IMR-90 (cell line): Measurements from ENCODE around the gene HASPIN. TPM values are rescaled to one million over a fixed set of nuclear protein-coding genes. Genes with fewer than 3 reads are reported as not detected.

ENCODE experiments used
- ATAC-seq: fragments of 200-7000 bp; cut with Tn5 transposase; 2 replicates; pipeline ENCODE4 v1.9.1; 2020; ENCODE audit warnings: low read depth, mild to moderate bottlenecking, moderate library complexity
- BruUV-seq: library from RNA; stranded (reverse); fragments of 400-500 nt; replicated peaks from 2 replicates; lab custom pipeline; 2021; lab: Mats Ljungman, UMichigan
- CTCF ChIA-PET: fragments of 300-600 bp; formaldehyde crosslinking; extraction: SDS; loops from one replicate; lab custom pipeline; 2021; ENCODE audit warnings: antibody characterized with exemption; lab: Yijun Ruan, JAX
- POLR2A ChIA-PET: fragments of 300-600 bp; sonication (Branson Sonifier 250); formaldehyde crosslinking; loops from one replicate; lab custom pipeline; 2022; ENCODE audit warnings: antibody characterized with exemption; ENCODE audit not compliant: unreplicated experiment; lab: Charles Lee
- DNase-seq: peaks from one replicate; pipeline ENCODE4 v3.0.0; 2013
- H2AFZ ChIP-seq: replicated peaks from 2 replicates; pipeline ENCODE3; 2013; ENCODE audit warnings: low read length, mild to moderate bottlenecking; ENCODE audit not compliant: poor library complexity
- H2AK5ac ChIP-seq: 2 replicates; pipeline ENCODE4 v1.6.1; 2013; ENCODE audit warnings: low read depth, low read length, inconsistent platforms
- H2AK9ac ChIP-seq: replicated peaks from 2 replicates; pipeline ENCODE3; 2013; ENCODE audit warnings: mild to moderate bottlenecking, low read depth, low read length, moderate library complexity; ENCODE audit not compliant: poor library complexity
- H2BK120ac ChIP-seq: 2 replicates; pipeline ENCODE4 v1.6.1; 2013; ENCODE audit warnings: low read depth, low read length, inconsistent platforms
- H2BK15ac ChIP-seq: 3 replicates; pipeline ENCODE4 v1.6.1; 2013; ENCODE audit warnings: low read depth, low read length, inconsistent platforms
- H2BK20ac ChIP-seq: 2 replicates; pipeline ENCODE4 v1.6.1; 2013; ENCODE audit warnings: low read depth, mild to moderate bottlenecking, inconsistent platforms, low read length, moderate library complexity
- H2BK5ac ChIP-seq: 2 replicates; pipeline ENCODE4 v1.6.1; 2013; ENCODE audit warnings: mild to moderate bottlenecking, low read depth, low read length, inconsistent platforms; ENCODE audit not compliant: poor library complexity, severe bottlenecking
- H3K14ac ChIP-seq: replicated peaks from 2 replicates; pipeline ENCODE4 v1.6.1; 2013; ENCODE audit warnings: low read depth, low read length, inconsistent platforms
- H3K18ac ChIP-seq: 2 replicates; pipeline ENCODE4 v1.6.1; 2013; ENCODE audit warnings: low read depth, low read length, control low read depth
- H3K23ac ChIP-seq: 2 replicates; pipeline ENCODE4 v1.6.1; 2013; ENCODE audit warnings: low read depth, low read length, inconsistent platforms
- H3K27ac ChIP-seq: 2 replicates; pipeline ENCODE4 v1.5.1; 2013; ENCODE audit warnings: mild to moderate bottlenecking, control low read depth, low read length; ENCODE audit not compliant: insufficient read depth
- H3K27me3 ChIP-seq: 2 replicates; pipeline ENCODE4 v1.6.1; 2013; ENCODE audit warnings: low read length; ENCODE audit not compliant: control insufficient read depth, insufficient read depth
- H3K36me3 ChIP-seq: 2 replicates; pipeline ENCODE4 v1.6.1; 2013; ENCODE audit warnings: low read length, mixed read lengths; ENCODE audit not compliant: control insufficient read depth, insufficient read depth
- H3K4ac ChIP-seq: 2 replicates; pipeline ENCODE4 v1.6.1; 2013; ENCODE audit warnings: low read depth, low read length, inconsistent platforms
- H3K4me1 ChIP-seq: 2 replicates; pipeline ENCODE4 v1.6.1; 2013; ENCODE audit warnings: low read length, mixed read lengths; ENCODE audit not compliant: control insufficient read depth, insufficient read depth
- H3K4me2 ChIP-seq: 2 replicates; pipeline ENCODE4 v1.6.1; 2013; ENCODE audit warnings: low read depth, mild to moderate bottlenecking, control low read depth, low read length, moderate library complexity
- H3K4me3 ChIP-seq: 2 replicates; pipeline ENCODE4 v1.5.1; 2013; ENCODE audit warnings: low read depth, mild to moderate bottlenecking, control low read depth, low read length, moderate library complexity; ENCODE audit not compliant: insufficient read depth
- H3K56ac ChIP-seq: 2 replicates; pipeline ENCODE4 v1.6.1; 2013; ENCODE audit warnings: low read length, inconsistent platforms; ENCODE audit not compliant: insufficient read depth; ENCODE audit errors: extremely low read depth
- H3K79me1 ChIP-seq, 2 experiments: 2 replicates each; pipeline ENCODE4 v1.6.1; 2013; ENCODE audit warnings: low read length in 2 of 2, inconsistent platforms in 1 of 2, low read depth in 1 of 2
- H3K9ac ChIP-seq: 2 replicates; pipeline ENCODE4 v1.6.1; 2013; ENCODE audit warnings: low read depth, low read length, control low read depth
- H3K9me1 ChIP-seq: 2 replicates; pipeline ENCODE4 v1.6.1; 2013; ENCODE audit warnings: low read length, inconsistent platforms; ENCODE audit not compliant: insufficient read depth
- H3K9me3 ChIP-seq: 2 replicates; pipeline ENCODE4 v1.6.1; 2013; ENCODE audit warnings: low read length; ENCODE audit not compliant: control insufficient read depth, insufficient read depth
- H4K20me1 ChIP-seq: 2 replicates; pipeline ENCODE4 v1.6.1; 2013; ENCODE audit warnings: low read length, inconsistent platforms; ENCODE audit not compliant: insufficient read depth
- H4K5ac ChIP-seq: 2 replicates; pipeline ENCODE4 v1.6.1; 2013; ENCODE audit warnings: mild to moderate bottlenecking, low read depth, low read length, control low read depth
- H4K8ac ChIP-seq, 2 experiments: 2 replicates each; pipeline ENCODE4 v1.6.1; 2013; ENCODE audit warnings: low read depth in 2 of 2, low read length in 2 of 2, control low read depth in 1 of 2, inconsistent platforms in 1 of 2
- H4K91ac ChIP-seq: 2 replicates; pipeline ENCODE4 v1.6.1; 2013; ENCODE audit warnings: low read depth, low read length, inconsistent platforms; ENCODE audit not compliant: insufficient read depth
- BHLHE40 ChIP-seq: fragments of 150-350 bp; IDR thresholded peaks from 2 replicates; pipeline ENCODE4 v1.6.1; 2016; ENCODE audit warnings: mild to moderate bottlenecking, low read depth, low read length
- CEBPB ChIP-seq: IDR thresholded peaks from 2 replicates; pipeline ENCODE4 v1.6.1; 2012; ENCODE audit warnings: low read depth, low read length, improper control_type of control experiment
- CHD1 ChIP-seq: IDR thresholded peaks from 2 replicates; pipeline ENCODE4 v1.6.1; 2012; ENCODE audit warnings: low read depth, low read length, improper control_type of control experiment
- FOS ChIP-seq: fragments of 150-350 bp; IDR thresholded peaks from 2 replicates; pipeline ENCODE4 v1.6.1; 2016; ENCODE audit warnings: low read depth, low read length
- MAFK ChIP-seq: IDR thresholded peaks from 2 replicates; pipeline ENCODE4 v1.6.1; 2012; ENCODE audit warnings: low read depth, low read length, improper control_type of control experiment
- MAZ ChIP-seq: IDR thresholded peaks from 2 replicates; pipeline ENCODE4 v1.6.1; 2012; ENCODE audit warnings: low read depth, mild to moderate bottlenecking, low read length, improper control_type of control experiment, moderate library complexity, borderline replicate concordance
- MXI1 ChIP-seq: IDR thresholded peaks from 2 replicates; pipeline ENCODE4 v1.6.1; 2012; ENCODE audit warnings: low read depth, mild to moderate bottlenecking, low read length, moderate library complexity, borderline replicate concordance
- NFE2L2 ChIP-seq: fragments of 150-350 bp; IDR thresholded peaks from 2 replicates; pipeline ENCODE4 v1.6.1; 2016; ENCODE audit warnings: low read depth, mild to moderate bottlenecking, low read length
- POLR2A ChIP-seq: IDR thresholded peaks from 2 replicates; pipeline ENCODE4 v1.6.1; 2012; ENCODE audit warnings: mild to moderate bottlenecking, low read depth, low read length
- RAD21 ChIP-seq: IDR thresholded peaks from 2 replicates; pipeline ENCODE4 v1.6.1; 2012; ENCODE audit warnings: low read length, improper control_type of control experiment
- RCOR1 ChIP-seq: IDR thresholded peaks from 2 replicates; pipeline ENCODE4 v1.6.1; 2012; ENCODE audit warnings: mild to moderate bottlenecking, low read length, improper control_type of control experiment; ENCODE audit not compliant: insufficient replicate concordance
- RFX5 ChIP-seq: IDR thresholded peaks from 2 replicates; pipeline ENCODE4 v1.8.0; 2012; ENCODE audit warnings: low read depth, mild to moderate bottlenecking, low read length, moderate library complexity
- SMC3 ChIP-seq: fragments of 150-350 bp; IDR thresholded peaks from 2 replicates; pipeline ENCODE4 v1.6.1; 2016; ENCODE audit warnings: low read depth, mild to moderate bottlenecking, antibody characterized with exemption, low read length, moderate library complexity
- WGBS, 2 experiments: methylation state at CpG; one replicate each; pipeline versions ENCODE4 v1.1.5 to v1.1.7; 2013; ENCODE audit warnings: missing lambda C conversion rate in 2 of 2; ENCODE audit not compliant: insufficient read length in 1 of 2; ENCODE audit errors: extremely low coverage in 2 of 2; 5-methylcytosine and 5-hydroxymethylcytosine counted together
- dilution Hi-C: fragments of 300-500 bp; cut with HindIII; formaldehyde crosslinking; loops from one replicate; pipeline ENCODE4 v1.14.3; 2018; ENCODE audit warnings: low sequenced_read_pairs; ENCODE audit not compliant: unreplicated experiment
- in situ Hi-C: fragments of 300-500 bp; cut with MboI; formaldehyde crosslinking; loops from 3 replicates; pipeline ENCODE4 v1.14.3; 2019; ENCODE audit warnings: low sequenced_read_pairs, inconsistent platforms, mixed read lengths
- intact Hi-C: fragments of 100-400 bp; cut with micrococcal nuclease; formaldehyde crosslinking; loops from 2 replicates; pipeline ENCODE4 v1.10.0; 2022
- polyA plus RNA-seq, 3 experiments: library from polyadenylated mRNA; depleted of rRNA; stranded (reverse); fragments of >200 nt; gene quantifications; 2 replicates each; pipeline ENCODE4 v1.2.3, GENCODE V29; 2012; ENCODE audit warnings: low replicate concordance in 1 of 3
- total RNA-seq: library from RNA; depleted of rRNA; stranded (reverse); fragments of >200 nt; gene quantifications from 2 replicates; pipeline ENCODE4 v1.2.3, GENCODE V29; 2012
- TF ChIP-seq, protein P1 (sequence below): conservative IDR thresholded peaks from 2 replicates; pipeline ENCODE4 v1.5.1; 2012; ENCODE audit warnings: mild to moderate bottlenecking, low read depth, low read length, improper control_type of control experiment
- TF ChIP-seq, protein P2 (sequence below): fragments of 150-350 bp; IDR thresholded peaks from 2 replicates; pipeline ENCODE4 v1.6.1; 2017; ENCODE audit warnings: mild to moderate bottlenecking, antibody characterized with exemption, low read length, low read depth
- TF ChIP-seq, protein P3 (sequence below): fragments of 150-350 bp; IDR thresholded peaks from 2 replicates; pipeline ENCODE4 v1.6.1; 2016; ENCODE audit warnings: low read depth, mild to moderate bottlenecking, low read length, moderate library complexity, borderline replicate concordance

The HASPIN gene
- total and polyA plus RNA-seq, 2 of the 4 experiments (the other 2 are of a cell fraction) = 2.2 to 4.3 TPM

DNA sequence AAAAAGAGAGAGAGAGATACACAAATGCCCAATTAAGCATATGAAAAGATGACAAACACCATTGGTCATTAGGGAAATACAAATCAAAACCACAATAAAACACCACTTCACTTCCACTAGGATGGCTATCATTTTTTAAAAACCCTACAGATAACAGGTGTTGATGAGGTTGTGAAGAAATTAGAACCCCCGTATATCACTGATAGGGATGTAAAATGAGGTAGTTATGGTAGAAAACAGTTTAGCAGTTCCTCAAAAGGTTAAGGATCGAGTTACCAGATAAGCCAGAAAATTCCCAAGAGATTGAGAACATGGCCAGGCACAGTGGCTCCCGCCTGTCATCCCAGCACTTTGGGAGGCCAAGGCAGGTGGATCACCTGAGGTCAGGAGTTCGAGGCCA, 30.6 kb upstream of the HASPIN start:
- intact Hi-C loops = no loop called here
- Histone ChIP-seq H3K4me3 (no peak overlapping the region), H4K5ac (no peak overlapping the region), H2BK5ac (no peak overlapping the region), H3K27ac (no peak overlapping the region), H3K18ac (no peak overlapping the region), H4K91ac (no peak overlapping the region), H3K9me1 (no peaks in the 10 kb centered on the region), H2BK15ac (no peak overlapping the region), H2AK5ac (no peak overlapping the region), H3K14ac (no peak overlapping the region), H3K79me1 (no peaks in the 10 kb centered on the region), H3K23ac (no peak overlapping the region), H4K20me1 (no peaks in the 10 kb centered on the region), H3K27me3 (peaks cover 16% of the 10 kb centered on the region), H3K9ac (no peak overlapping the region), H2BK20ac (no peak overlapping the region), H3K36me3 (no peaks in the 10 kb centered on the region), H4K8ac (no peak overlapping the region), H2BK120ac (no peak overlapping the region), H3K9me3 (peaks cover 6% of the 10 kb centered on the region), H3K56ac (no peak overlapping the region), H3K4ac (no peak overlapping the region), H2AK9ac (no peak overlapping the region), H2AFZ (no peak overlapping the region), H3K4me2 (no peak overlapping the region), H3K4me1 (peaks cover 4% of the 10 kb centered on the region; the same call in 1 of the 2 replicates)
- no peak for DNase-seq
- ATAC-seq = no peak
- dilution Hi-C loops = no loop called here
- POLR2A ChIA-PET = no interaction called here
- TF ChIP-seq MAZ (no peak), SMC3 (no peak), MAFK (no peak), BHLHE40 (no peak), RFX5 (no peak), RAD21 (no peak), NFE2L2 (no peak), MXI1 (no peak), POLR2A (no peak), CEBPB (no peak), FOS (no peak), CHD1 (no peak), RCOR1 (no peak)
- TF ChIP-seq, protein P1, sequence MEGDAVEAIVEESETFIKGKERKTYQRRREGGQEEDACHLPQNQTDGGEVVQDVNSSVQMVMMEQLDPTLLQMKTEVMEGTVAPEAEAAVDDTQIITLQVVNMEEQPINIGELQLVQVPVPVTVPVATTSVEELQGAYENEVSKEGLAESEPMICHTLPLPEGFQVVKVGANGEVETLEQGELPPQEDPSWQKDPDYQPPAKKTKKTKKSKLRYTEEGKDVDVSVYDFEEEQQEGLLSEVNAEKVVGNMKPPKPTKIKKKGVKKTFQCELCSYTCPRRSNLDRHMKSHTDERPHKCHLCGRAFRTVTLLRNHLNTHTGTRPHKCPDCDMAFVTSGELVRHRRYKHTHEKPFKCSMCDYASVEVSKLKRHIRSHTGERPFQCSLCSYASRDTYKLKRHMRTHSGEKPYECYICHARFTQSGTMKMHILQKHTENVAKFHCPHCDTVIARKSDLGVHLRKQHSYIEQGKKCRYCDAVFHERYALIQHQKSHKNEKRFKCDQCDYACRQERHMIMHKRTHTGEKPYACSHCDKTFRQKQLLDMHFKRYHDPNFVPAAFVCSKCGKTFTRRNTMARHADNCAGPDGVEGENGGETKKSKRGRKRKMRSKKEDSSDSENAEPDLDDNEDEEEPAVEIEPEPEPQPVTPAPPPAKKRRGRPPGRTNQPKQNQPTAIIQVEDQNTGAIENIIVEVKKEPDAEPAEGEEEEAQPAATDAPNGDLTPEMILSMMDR = no peak
- TF ChIP-seq, protein P2, sequence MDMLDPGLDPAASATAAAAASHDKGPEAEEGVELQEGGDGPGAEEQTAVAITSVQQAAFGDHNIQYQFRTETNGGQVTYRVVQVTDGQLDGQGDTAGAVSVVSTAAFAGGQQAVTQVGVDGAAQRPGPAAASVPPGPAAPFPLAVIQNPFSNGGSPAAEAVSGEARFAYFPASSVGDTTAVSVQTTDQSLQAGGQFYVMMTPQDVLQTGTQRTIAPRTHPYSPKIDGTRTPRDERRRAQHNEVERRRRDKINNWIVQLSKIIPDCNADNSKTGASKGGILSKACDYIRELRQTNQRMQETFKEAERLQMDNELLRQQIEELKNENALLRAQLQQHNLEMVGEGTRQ = no peak
- TF ChIP-seq, protein P3, sequence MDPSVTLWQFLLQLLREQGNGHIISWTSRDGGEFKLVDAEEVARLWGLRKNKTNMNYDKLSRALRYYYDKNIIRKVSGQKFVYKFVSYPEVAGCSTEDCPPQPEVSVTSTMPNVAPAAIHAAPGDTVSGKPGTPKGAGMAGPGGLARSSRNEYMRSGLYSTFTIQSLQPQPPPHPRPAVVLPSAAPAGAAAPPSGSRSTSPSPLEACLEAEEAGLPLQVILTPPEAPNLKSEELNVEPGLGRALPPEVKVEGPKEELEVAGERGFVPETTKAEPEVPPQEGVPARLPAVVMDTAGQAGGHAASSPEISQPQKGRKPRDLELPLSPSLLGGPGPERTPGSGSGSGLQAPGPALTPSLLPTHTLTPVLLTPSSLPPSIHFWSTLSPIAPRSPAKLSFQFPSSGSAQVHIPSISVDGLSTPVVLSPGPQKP = no peak
- 50% methylated on average over 1 of the region's 4 CpGs; no CpG with 5 or more reads in 1 of the 2 experiments for WGBS, 2 experiments
- in situ Hi-C loops = no loop called here
- BruUV-seq = no TSS peak
- CTCF ChIA-PET = no interaction called here
